ENCODE data around the gene YKT6. TPM values are rescaled to one million over a fixed set of nuclear protein-coding genes. Genes with fewer than 3 reads are reported as not detected.
A peak's percentile ranks its signal among the peaks of the same experiment; 100 is the strongest.

The YKT6 gene
- total RNA-seq, 1 donor: 25.9 TPM

- no peak for DNase-seq (ENCODE audit: low read depth in 2 of 3, low spot score in 2 of 3)
These were observed 55.7 kb downstream of the YKT6 start for GRCh38 chr7:44256459-44256858.

- no peak for DNase-seq (ENCODE audit: low read depth in 2 of 3, low spot score in 2 of 3)
These were observed 56.4 kb downstream of the YKT6 start for GRCh38 chr7:44257213-44257612.

GRCh38 chr7:44257618-44258422 lies 57.0 kb downstream of the YKT6 start:
- DNase-seq (ENCODE audit: low read depth in 2 of 3, low spot score in 2 of 3): peak; percentile 42 to 81 (median 74)

GRCh38 chr7:44258423-44258760 lies 57.6 kb downstream of the YKT6 start:
- no peak for DNase-seq (ENCODE audit: low read depth in 2 of 3, low spot score in 2 of 3)

GRCh38 chr7:44258865-44259546 lies 58.2 kb downstream of the YKT6 start:
- DNase-seq (ENCODE audit: low read depth in 2 of 3, low spot score in 2 of 3): no peak

GRCh38 chr7:44259547-44260457 lies 59.0 kb downstream of the YKT6 start:
- DNase-seq (ENCODE audit: low read depth in 2 of 3, low spot score in 2 of 3): no peak

- peak in 2 of 3 donors; percentile 36 to 38 for DNase-seq (ENCODE audit: low read depth in 2 of 3, low spot score in 2 of 3)
These were observed 60.5 kb downstream of the YKT6 start for GRCh38 chr7:44261240-44261639.

- DNase-seq (ENCODE audit: low read depth in 2 of 3, low spot score in 2 of 3): no peak
These were observed 61.3 kb downstream of the YKT6 start for GRCh38 chr7:44262031-44262430.

- no peak for DNase-seq (ENCODE audit: low read depth in 2 of 3, low spot score in 2 of 3)
These were observed 62.7 kb downstream of the YKT6 start for GRCh38 chr7:44263326-44264082.

Other genes starting within 250 kb of the YKT6 start
- not detected for gene SPDYE1, start 203.1 kb upstream of the YKT6 start, total RNA-seq
- 125 TPM for gene DBNL, start 156.3 kb upstream of the YKT6 start, total RNA-seq
- gene PGAM2, start 135.4 kb upstream of the YKT6 start, total RNA-seq: 0.81 TPM
- gene POLM, start 118.4 kb upstream of the YKT6 start, total RNA-seq: 32.9 TPM
- gene AEBP1, start 96.6 kb upstream of the YKT6 start, total RNA-seq: 19.4 TPM
- gene POLD2, start 77.4 kb upstream of the YKT6 start, total RNA-seq: 120 TPM
- not detected for gene MYL7, start 59.6 kb upstream of the YKT6 start, total RNA-seq
- gene GCK, start 11.5 kb upstream of the YKT6 start, total RNA-seq: 0.27 TPM
- under 0.01 TPM for gene CAMK2B, start 124.6 kb downstream of the YKT6 start, total RNA-seq